Inferior parietal cortex (tissue), 1 donor: ENCODE data around the gene KCNMA1.

Source experiments
- DNase-seq: peaks from one replicate; pipeline ENCODE4 v3.0.0-alpha.2; 2016; ENCODE audit errors: extremely low spot score

Gene KCNMA1

GRCh38 chr10:77510695-77511094 is 126.9 kb downstream of the KCNMA1 start:
- no peak for DNase-seq

- no peak for DNase-seq
These were observed 127.3 kb downstream of the KCNMA1 start for GRCh38 chr10:77510294-77510693.

- DNase-seq: no peak
These were observed 128.2 kb downstream of the KCNMA1 start for GRCh38 chr10:77509391-77509790.

GRCh38 chr10:77507291-77507880 is 130.2 kb downstream of the KCNMA1 start:
- no peak for DNase-seq

GRCh38 chr10:77506517-77507200 is 130.9 kb downstream of the KCNMA1 start:
- no peak for DNase-seq

GRCh38 chr10:77505431-77506334 is 131.9 kb downstream of the KCNMA1 start:
- no peak for DNase-seq

GRCh38 chr10:77504873-77505257 is 132.7 kb downstream of the KCNMA1 start:
- DNase-seq: no peak

- DNase-seq: no peak
These were observed 133.3 kb downstream of the KCNMA1 start for GRCh38 chr10:77504196-77504872.

GRCh38 chr10:77501846-77502261 is 135.8 kb downstream of the KCNMA1 start:
- no peak for DNase-seq

GRCh38 chr10:77501152-77501845 is 136.3 kb downstream of the KCNMA1 start:
- no peak for DNase-seq

GRCh38 chr10:77500754-77501151 is 136.9 kb downstream of the KCNMA1 start:
- no peak for DNase-seq

- DNase-seq: no peak
These were observed 138.8 kb downstream of the KCNMA1 start for GRCh38 chr10:77498829-77499228.

- DNase-seq: no peak
These were observed 139.4 kb downstream of the KCNMA1 start for GRCh38 chr10:77498210-77498609.

- DNase-seq: no peak
These were observed 139.9 kb downstream of the KCNMA1 start for GRCh38 chr10:77497748-77498147.

GRCh38 chr10:77496941-77497420 is 140.6 kb downstream of the KCNMA1 start:
- no peak for DNase-seq

- DNase-seq: no peak
These were observed 142.7 kb downstream of the KCNMA1 start for GRCh38 chr10:77494756-77495541.

- DNase-seq: no peak
These were observed 143.3 kb downstream of the KCNMA1 start for GRCh38 chr10:77494327-77494726.

- DNase-seq: no peak
These were observed 143.8 kb downstream of the KCNMA1 start for GRCh38 chr10:77493851-77494261.

GRCh38 chr10:77493239-77493806 is 144.3 kb downstream of the KCNMA1 start:
- no peak for DNase-seq

GRCh38 chr10:77492368-77492994 is 145.1 kb downstream of the KCNMA1 start:
- no peak for DNase-seq
